Retinal pigment epithelial cell (primary cell): Measurements from ENCODE around the gene SSRP1.

Experiments used
- DNase-seq: peaks from one replicate; pipeline ENCODE4 v3.0.0-alpha.2; 2010; ENCODE audit warnings: low read depth
- H3K4me3 ChIP-seq: 2 replicates; pipeline ENCODE4 v1.5.1; 2011; ENCODE audit warnings: mild to moderate bottlenecking, low read length, control low read depth, moderate library complexity
- TF ChIP-seq, protein P1 (sequence below): conservative IDR thresholded peaks from 2 replicates; pipeline ENCODE4 v1.5.1; 2011; ENCODE audit warnings: low read depth, low read length, control low read depth, inconsistent platforms

Gene SSRP1

DNA sequence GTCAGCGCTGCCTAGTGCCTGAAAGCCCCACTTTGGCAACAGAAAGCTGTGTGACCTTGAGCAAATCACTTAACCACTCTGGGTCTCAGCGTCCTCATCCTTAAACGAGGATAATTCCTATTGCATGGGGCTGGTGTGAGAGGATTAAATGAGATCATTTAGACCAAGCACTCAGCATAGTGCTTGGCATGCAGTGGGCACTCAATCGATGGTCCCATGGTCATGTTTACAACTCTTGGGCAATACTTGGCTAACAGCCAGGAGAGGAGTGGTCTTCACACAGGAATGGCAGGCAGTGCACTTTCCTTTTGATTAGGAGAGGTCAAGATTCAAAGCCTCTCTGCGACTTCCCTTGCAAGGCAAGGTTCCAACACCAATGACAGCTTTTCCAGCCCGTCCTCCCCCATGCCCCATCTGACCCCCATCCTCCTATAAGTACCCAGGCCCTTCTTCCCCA lies 25.0 kb downstream of the SSRP1 start:
- TF ChIP-seq, protein P1, sequence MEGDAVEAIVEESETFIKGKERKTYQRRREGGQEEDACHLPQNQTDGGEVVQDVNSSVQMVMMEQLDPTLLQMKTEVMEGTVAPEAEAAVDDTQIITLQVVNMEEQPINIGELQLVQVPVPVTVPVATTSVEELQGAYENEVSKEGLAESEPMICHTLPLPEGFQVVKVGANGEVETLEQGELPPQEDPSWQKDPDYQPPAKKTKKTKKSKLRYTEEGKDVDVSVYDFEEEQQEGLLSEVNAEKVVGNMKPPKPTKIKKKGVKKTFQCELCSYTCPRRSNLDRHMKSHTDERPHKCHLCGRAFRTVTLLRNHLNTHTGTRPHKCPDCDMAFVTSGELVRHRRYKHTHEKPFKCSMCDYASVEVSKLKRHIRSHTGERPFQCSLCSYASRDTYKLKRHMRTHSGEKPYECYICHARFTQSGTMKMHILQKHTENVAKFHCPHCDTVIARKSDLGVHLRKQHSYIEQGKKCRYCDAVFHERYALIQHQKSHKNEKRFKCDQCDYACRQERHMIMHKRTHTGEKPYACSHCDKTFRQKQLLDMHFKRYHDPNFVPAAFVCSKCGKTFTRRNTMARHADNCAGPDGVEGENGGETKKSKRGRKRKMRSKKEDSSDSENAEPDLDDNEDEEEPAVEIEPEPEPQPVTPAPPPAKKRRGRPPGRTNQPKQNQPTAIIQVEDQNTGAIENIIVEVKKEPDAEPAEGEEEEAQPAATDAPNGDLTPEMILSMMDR = no peak
- peak; percentile 88 for DNase-seq
- peak overlapping the region; percentile 52 for H3K4me3 ChIP-seq

DNA sequence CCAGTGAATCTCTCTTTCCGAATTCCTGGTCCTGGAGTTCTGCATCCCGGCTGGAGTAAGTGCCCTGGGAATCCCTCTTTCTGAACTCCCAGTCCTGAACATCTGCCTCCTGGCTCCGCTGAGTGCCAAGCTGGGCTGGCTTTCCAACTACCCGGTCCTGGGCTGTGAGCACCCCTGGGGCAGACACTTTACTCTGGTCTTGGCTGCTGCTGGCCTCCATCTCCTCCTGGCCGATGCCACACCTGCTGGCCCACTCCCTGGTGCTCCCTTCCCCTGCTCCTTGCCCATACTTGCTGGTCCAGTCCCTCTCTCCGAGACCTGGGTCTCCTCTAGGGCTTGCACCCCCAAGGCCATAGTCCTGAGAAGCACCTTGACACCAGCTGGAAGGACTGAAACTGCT lies 25.6 kb downstream of the SSRP1 start:
- DNase-seq = no peak
- H3K4me3 ChIP-seq = peak overlapping the region; percentile 52
- TF ChIP-seq, protein P1 = no peak

DNA sequence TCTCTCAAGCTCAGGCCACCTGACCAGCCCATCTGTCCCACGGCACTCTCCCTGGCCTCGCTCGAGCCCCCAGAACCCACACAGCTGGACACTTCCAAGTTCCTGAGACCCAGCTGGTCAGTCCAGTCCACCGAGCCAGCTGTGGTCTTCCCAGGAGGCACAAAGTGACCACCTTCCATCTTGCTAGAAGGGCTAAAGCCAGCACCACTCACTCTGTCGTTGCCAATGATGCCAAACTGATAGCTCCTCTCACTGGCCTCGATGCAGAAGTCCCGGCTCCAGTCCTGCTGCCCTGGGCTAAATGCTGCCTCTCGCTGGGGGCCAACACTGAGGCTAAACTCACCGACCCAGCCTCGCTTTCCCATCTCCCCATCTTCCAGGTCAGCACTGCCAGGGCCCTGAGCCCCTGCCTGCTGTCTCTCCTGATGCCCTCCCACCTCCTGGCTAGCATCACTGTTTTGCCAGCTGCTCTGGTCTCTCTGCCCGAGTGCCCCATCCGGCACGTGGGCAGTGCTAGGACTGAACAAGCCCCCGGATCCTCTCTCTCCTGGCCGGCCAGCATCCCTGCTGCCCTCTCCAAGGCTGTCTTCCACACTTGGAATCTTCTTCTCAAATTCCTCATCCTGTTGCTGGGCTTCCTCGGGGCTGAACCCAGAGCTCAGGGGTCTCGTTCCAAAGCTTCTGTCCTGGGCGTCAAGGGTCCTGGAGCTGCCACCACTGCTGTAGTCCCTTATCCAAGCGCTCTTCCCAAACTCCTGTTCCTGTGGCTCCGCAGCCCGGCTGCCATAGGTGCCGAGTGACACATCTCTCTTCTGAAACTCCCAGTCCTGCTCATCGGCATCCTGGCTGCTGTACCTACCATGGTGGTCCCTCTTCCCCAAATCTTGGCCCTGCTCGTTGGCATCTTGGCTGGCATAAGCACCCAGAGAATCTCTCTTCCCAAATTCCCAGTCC lies 26.3 kb downstream of the SSRP1 start:
- no peak overlapping the region for H3K4me3 ChIP-seq
- DNase-seq = no peak
- TF ChIP-seq, protein P1 = no peak

DNA sequence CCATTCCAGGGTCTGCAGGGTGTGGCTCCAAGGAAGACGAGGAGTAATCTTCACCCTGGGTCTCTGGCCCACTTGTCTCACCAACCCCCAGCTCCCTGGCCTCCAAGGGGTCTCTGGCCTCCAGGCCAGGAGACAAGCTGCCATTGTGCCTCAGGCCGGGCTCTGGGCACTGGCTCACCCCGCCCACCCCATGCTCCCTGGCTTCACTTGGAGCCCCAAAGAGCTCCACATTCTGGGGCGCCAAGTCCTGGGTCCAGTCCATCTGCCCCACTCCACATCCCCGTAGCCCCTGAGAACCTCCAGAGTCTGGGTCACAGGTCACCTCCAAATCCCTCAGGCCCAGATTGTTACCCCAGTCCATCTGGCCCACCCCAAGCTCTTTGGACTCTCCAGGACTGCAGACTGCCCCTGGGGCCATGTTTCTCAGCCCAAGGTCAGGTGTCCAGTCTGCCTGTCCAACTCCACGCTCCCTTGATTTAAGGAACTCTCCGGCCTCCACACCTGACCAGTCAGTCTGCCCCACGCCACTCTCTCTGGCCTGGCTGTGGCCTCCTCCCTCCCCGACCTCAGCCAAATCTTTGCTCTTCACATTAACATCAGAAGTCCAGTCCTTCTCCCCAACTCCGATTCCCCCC lies 27.1 kb downstream of the SSRP1 start:
- DNase-seq = no peak
- TF ChIP-seq, protein P1 = no peak
- H3K4me3 ChIP-seq = no peak overlapping the region

DNA sequence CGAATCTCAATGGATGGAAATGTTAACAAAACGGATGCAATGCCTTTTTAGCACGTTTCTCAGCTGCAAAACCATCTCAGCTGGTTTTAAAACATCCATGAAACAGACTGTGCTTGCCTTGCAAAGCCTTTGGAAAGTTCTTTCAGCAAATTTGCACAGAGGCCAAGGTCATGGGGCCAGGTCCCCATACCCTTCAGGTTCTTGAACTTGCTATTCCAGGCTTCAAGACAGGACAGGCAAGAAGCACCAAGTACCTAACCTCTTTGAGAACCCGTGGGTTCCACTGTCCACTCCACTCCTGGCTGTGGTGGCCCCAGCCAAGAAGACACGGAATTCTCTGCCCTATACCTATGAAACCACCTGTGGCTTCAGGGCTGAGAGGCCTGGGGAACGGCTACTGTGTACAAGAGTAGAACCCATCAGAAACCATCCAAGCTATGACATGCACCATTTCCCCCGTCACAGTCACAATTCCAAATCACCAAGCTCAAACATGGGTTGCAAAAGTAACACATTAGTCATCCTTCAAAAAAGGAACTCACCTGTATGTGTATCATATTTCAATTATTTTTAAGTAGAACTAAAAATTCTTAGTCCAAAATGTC lies 27.9 kb downstream of the SSRP1 start:
- H3K4me3 ChIP-seq = no peak overlapping the region
- no peak for DNase-seq
- TF ChIP-seq, protein P1 = no peak

DNA sequence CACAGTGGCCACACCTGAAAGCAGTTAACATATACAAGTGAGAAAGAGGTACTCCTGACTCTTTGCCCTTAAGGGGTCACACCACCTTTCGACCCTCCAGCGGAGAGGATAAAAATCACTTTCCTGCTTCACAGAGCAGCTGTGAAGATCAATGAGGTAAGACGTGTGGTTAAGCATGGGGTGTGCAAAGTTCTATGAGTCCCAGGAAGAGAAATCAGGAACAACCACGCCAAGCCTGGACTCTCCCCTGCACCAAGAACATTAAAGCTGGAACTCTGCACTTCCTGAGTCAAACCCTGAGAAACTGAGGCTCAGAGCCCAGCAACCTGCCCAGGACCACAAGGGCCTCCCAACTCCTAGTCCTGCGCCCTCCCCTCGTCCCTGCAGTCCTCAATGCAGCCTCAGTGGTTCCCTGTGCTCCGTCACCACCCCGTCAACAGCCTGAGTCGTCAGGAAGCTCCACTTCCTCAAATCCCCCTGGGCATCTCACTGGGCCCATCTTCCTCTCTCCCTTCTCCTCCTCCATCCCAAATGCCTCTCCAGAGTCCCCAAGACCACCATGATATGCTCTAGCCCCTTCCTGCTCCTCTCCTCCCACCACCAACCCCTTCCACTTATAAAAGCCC lies 28.6 kb downstream of the SSRP1 start:
- no peak overlapping the region for H3K4me3 ChIP-seq
- DNase-seq = no peak
- TF ChIP-seq, protein P1 = no peak
